Measurements from ENCODE around the gene MARVELD1. TPM values are rescaled to one million over a fixed set of nuclear protein-coding genes. Genes with fewer than 3 reads are reported as not detected.

The MARVELD1 gene
- total RNA-seq, 4 donors from 2014 or later, result 5.6 to 24.6 (median 13.6) TPM

- intact Hi-C loops (cut with DNase I; ENCODE audit: low total_unique reads), result no loop called here
- H3K4me1 ChIP-seq, result peaks cover 3 to 21% (median 8%) of the 10 kb centered on the region in 4 donors
- in situ Hi-C loops (cut with MboI; ENCODE audit: low pct_ligation_motif_present in 1 of 4, low pct_unique_long_range_greater_than_20kb in 1 of 4, low sequenced_read_pairs in 3 of 4), result no loop called here
- WGBS, 2 donors (ENCODE audit: low coverage in 1 of 2), result 76% methylated on average over 11 of the region's 11 CpGs; no CpG with 5 or more reads in 1 of the 2 donors
- no peak for TF ChIP-seq EP300 (IDR thresholded peaks at IDR 0.05; ENCODE audit: low read depth)
- TF ChIP-seq POLR2AphosphoS5 (IDR thresholded peaks at IDR 0.05), result no peak
- no peak for TF ChIP-seq POLR2A (IDR thresholded peaks at IDR 0.05)
- TF ChIP-seq CTCF (IDR thresholded peaks at IDR 0.05), result no peak
- H3K4me3 ChIP-seq, result no peak overlapping the region
- H3K27me3 ChIP-seq, result no peaks in the 10 kb centered on the region
- H3K36me3 ChIP-seq, result no peaks in the 10 kb centered on the region
- no peak for DNase-seq
- H3K27ac ChIP-seq, result peak overlapping the region in 2 of 4 donors; percentile 25 to 67
- H3K9me3 ChIP-seq, result no peaks in the 10 kb centered on the region
Measured at GRCh38 chr10:97707134-97707861, 6.2 kb upstream of the MARVELD1 start.

- intact Hi-C loops (cut with DNase I; ENCODE audit: low total_unique reads) (no loop called here), in situ Hi-C loops (cut with MboI; ENCODE audit: low pct_ligation_motif_present in 1 of 4, low pct_unique_long_range_greater_than_20kb in 1 of 4, low sequenced_read_pairs in 3 of 4) (no loop called here)
- Histone ChIP-seq H3K36me3 (no peaks in the 10 kb centered on the region), H3K4me3 (no peak overlapping the region), H3K27ac (peak overlapping the region in 3 of 4 donors; percentile 64 to 67 (median 67)), H3K9me3 (no peaks in the 10 kb centered on the region), H3K27me3 (no peaks in the 10 kb centered on the region), H3K4me1 (peaks cover 8 to 29% (median 11%) of the 10 kb centered on the region in 4 donors)
- 88% methylated on average over 2 of the region's 2 CpGs; no CpG with 5 or more reads in 1 of the 2 donors for WGBS, 2 donors (ENCODE audit: low coverage in 1 of 2)
- no peak for DNase-seq
- no peak for TF ChIP-seq POLR2A (IDR thresholded peaks at IDR 0.05)
- no peak for TF ChIP-seq POLR2AphosphoS5 (IDR thresholded peaks at IDR 0.05)
- no peak for TF ChIP-seq EP300 (IDR thresholded peaks at IDR 0.05; ENCODE audit: low read depth)
- TF ChIP-seq CTCF (IDR thresholded peaks at IDR 0.05), result no peak
Measured at GRCh38 chr10:97708167-97708566, 5.4 kb upstream of the MARVELD1 start.

- no peak overlapping the region for H3K4me3 ChIP-seq
- no peaks in the 10 kb centered on the region for H3K27me3 ChIP-seq
- no peaks in the 10 kb centered on the region for H3K9me3 ChIP-seq
- H3K27ac ChIP-seq, result peak overlapping the region; percentile 31 to 67 (median 66)
- TF ChIP-seq EP300 (IDR thresholded peaks at IDR 0.05; ENCODE audit: low read depth), result no peak
- TF ChIP-seq POLR2AphosphoS5 (IDR thresholded peaks at IDR 0.05), result no peak
- no peak for TF ChIP-seq POLR2A (IDR thresholded peaks at IDR 0.05)
- peak; percentile 63 to 70 (median 68) for TF ChIP-seq CTCF (IDR thresholded peaks at IDR 0.05)
- in situ Hi-C loops (cut with MboI; ENCODE audit: low pct_ligation_motif_present in 1 of 4, low pct_unique_long_range_greater_than_20kb in 1 of 4, low sequenced_read_pairs in 3 of 4) (no loop called here), intact Hi-C loops (cut with DNase I; ENCODE audit: low total_unique reads) (no loop called here)
- DNase-seq, result peak; percentile 81
- WGBS, 2 donors (ENCODE audit: low coverage in 1 of 2), result 35% methylated on average over 4 to 18 of the region's 18 CpGs
- H3K4me1 ChIP-seq, result peaks cover 8 to 32% (median 15%) of the 10 kb centered on the region in 4 donors
- no peaks in the 10 kb centered on the region for H3K36me3 ChIP-seq
Measured at GRCh38 chr10:97708976-97709946, 4.3 kb upstream of the MARVELD1 start.
